GM04504 (cell line): Measurements from ENCODE around the gene DYNC2I2.
"Not testable (repeated sequence)": the region's sequence is repeated elsewhere in the genome, so short reads cannot be mapped to it uniquely, and the experiment has no call there.

Experiments used
- DNase-seq: peaks from one replicate; pipeline ENCODE4 v3.0.0-alpha.2; 2012; ENCODE audit warnings: low read depth

The DYNC2I2 gene

GRCh38 chr9:128685636-128686489 is 29.2 kb upstream of the DYNC2I2 start:
- DNase-seq, result no peak

GRCh38 chr9:128684325-128685199 is 27.9 kb upstream of the DYNC2I2 start:
- no peak for DNase-seq

- no peak for DNase-seq
Measured at GRCh38 chr9:128684065-128684324, 27.3 kb upstream of the DYNC2I2 start.

- no peak for DNase-seq
Measured at GRCh38 chr9:128683340-128684064, 26.9 kb upstream of the DYNC2I2 start.

GRCh38 chr9:128677794-128678193 is 21.1 kb upstream of the DYNC2I2 start:
- no peak for DNase-seq

- DNase-seq, result no peak
Measured at GRCh38 chr9:128675382-128675781, 18.7 kb upstream of the DYNC2I2 start.

- no peak for DNase-seq
Measured at GRCh38 chr9:128669786-128670185, 13.1 kb upstream of the DYNC2I2 start.

GRCh38 chr9:128666481-128666941 is 9.9 kb upstream of the DYNC2I2 start:
- not testable (repeated sequence) for DNase-seq

GRCh38 chr9:128657796-128658195 is 1.1 kb upstream of the DYNC2I2 start:
- no peak for DNase-seq

GRCh38 chr9:128657344-128657704 is 677 bp upstream of the DYNC2I2 start:
- DNase-seq, result no peak

- no peak for DNase-seq
Measured at GRCh38 chr9:128654481-128654880, 2.2 kb downstream of the DYNC2I2 start.

- no peak for DNase-seq
Measured at GRCh38 chr9:128653908-128654307, 2.7 kb downstream of the DYNC2I2 start.

- DNase-seq, result no peak
Measured at GRCh38 chr9:128651798-128652197, 4.8 kb downstream of the DYNC2I2 start.

- DNase-seq, result not testable (repeated sequence)
Measured at GRCh38 chr9:128648206-128648605, 8.4 kb downstream of the DYNC2I2 start.

- DNase-seq, result no peak
Measured at GRCh38 chr9:128643519-128644300, 12.9 kb downstream of the DYNC2I2 start.

GRCh38 chr9:128642675-128643245 is 13.9 kb downstream of the DYNC2I2 start:
- DNase-seq, result no peak

GRCh38 chr9:128640603-128641002 is 16.0 kb downstream of the DYNC2I2 start:
- no peak for DNase-seq

- DNase-seq, result no peak
Measured at GRCh38 chr9:128638580-128638979, 18.1 kb downstream of the DYNC2I2 start.

GRCh38 chr9:128637656-128638055 is 19.0 kb downstream of the DYNC2I2 start:
- DNase-seq, result no peak

GRCh38 chr9:128636556-128637530 is 19.8 kb downstream of the DYNC2I2 start:
- DNase-seq, result no peak
